Sigmoid colon (tissue), 3 donors: Measurements from ENCODE around the gene ADCY3.

ENCODE experiments used
- POLR2A ChIP-seq, 2 donors: fragments of 450-650 bp; IDR thresholded peaks; one replicate each; pipeline ENCODE4 v1.6.1; 2016; ENCODE audit warnings: antibody characterized with exemption in 2 of 2, mild to moderate bottlenecking in 2 of 2, moderate library complexity in 2 of 2
- TF ChIP-seq, protein P1 (sequence below), 4 experiments: fragments of 450-650 bp in 3 of 4; fragments of 200-600 bp in 1 of 4; IDR thresholded peaks; one replicate each; pipeline ENCODE4 v1.5.1; 2016 to 2019; ENCODE audit warnings: antibody characterized with exemption in 4 of 4, mild to moderate bottlenecking in 3 of 4, moderate library complexity in 2 of 4

DNA sequence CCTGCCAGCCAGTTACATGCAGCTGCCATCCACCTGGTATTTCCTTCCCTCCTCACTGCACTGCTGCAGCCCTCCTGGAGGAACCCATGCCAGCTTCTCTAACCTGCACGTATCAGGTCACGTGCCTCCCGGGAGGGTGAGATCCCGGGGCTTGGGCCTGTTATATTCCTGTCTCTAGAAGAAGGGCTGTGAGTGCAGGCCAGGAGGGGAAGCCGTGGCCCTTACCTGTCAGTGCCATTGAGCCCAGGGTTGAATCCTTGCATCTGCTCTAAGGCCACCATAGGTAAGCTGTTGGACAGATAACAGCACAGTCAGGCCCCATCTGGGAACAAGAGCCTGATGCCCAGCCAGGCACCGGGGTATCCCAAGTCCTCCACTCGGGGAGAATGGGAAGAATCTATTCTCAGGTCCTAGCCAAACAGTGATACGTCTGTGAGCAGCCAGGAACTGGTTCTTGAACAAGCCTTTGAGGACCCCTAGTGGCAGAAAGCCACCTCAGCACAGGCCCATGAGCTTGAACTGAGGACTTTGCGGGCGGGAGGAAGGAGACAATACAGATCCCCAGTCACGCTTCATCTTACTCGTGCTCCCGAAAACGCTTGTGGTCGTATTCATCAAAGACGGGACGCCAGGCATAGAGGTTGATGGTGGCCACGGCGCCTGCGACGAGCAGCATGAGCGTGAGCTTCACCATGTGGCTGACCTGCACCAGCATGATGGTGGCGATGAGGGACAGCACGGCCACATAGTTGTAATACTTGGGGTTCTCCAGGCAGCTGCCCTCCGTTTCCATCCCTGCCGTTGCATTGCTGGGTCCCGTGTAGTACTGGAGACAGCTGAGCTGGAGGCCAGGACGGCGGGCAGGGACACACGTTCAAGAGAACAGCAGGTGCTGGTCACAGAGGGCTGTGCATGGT is 92.5 kb downstream of the ADCY3 start:
- no peak for TF ChIP-seq POLR2A (IDR thresholded peaks at IDR 0.05)
- TF ChIP-seq, protein P1, sequence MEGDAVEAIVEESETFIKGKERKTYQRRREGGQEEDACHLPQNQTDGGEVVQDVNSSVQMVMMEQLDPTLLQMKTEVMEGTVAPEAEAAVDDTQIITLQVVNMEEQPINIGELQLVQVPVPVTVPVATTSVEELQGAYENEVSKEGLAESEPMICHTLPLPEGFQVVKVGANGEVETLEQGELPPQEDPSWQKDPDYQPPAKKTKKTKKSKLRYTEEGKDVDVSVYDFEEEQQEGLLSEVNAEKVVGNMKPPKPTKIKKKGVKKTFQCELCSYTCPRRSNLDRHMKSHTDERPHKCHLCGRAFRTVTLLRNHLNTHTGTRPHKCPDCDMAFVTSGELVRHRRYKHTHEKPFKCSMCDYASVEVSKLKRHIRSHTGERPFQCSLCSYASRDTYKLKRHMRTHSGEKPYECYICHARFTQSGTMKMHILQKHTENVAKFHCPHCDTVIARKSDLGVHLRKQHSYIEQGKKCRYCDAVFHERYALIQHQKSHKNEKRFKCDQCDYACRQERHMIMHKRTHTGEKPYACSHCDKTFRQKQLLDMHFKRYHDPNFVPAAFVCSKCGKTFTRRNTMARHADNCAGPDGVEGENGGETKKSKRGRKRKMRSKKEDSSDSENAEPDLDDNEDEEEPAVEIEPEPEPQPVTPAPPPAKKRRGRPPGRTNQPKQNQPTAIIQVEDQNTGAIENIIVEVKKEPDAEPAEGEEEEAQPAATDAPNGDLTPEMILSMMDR (IDR thresholded peaks at IDR 0.05): peak; percentile 72 to 90 (median 85)
